Suprapubic skin (tissue), 4 donors: ENCODE measurements around the gene MYCBP2.

ENCODE experiments used
- CTCF ChIP-seq, 2 donors: fragments of 200-600 bp in 1 of 2; fragments of 450-650 bp in 1 of 2; sonication (generic) in 1 of 2; IDR thresholded peaks; one replicate each; pipeline ENCODE4 v1.5.1; 2016 to 2019; ENCODE audit warnings: antibody characterized with exemption in 2 of 2, mild to moderate bottlenecking in 1 of 2, moderate library complexity in 1 of 2
- EP300 ChIP-seq: sonication (generic); formaldehyde crosslinking; IDR thresholded peaks from one replicate; pipeline ENCODE4 v1.6.1; 2017; ENCODE audit warnings: antibody characterized with exemption
- POLR2AphosphoS5 ChIP-seq, 3 donors: sonication (generic); formaldehyde crosslinking; IDR thresholded peaks; one replicate each; pipeline ENCODE4 v1.6.1; 2017; ENCODE audit warnings: antibody characterized with exemption in 3 of 3

- TF ChIP-seq POLR2AphosphoS5 (IDR thresholded peaks at IDR 0.05) = no peak
- TF ChIP-seq EP300 = no peak
- TF ChIP-seq CTCF (IDR thresholded peaks at IDR 0.05) = no peak
These were observed 33.3 kb upstream of the MYCBP2 start for GRCh38 chr13:77360032-77360685.
